ENCODE data around the gene ADAM33.

Gene ADAM33

GRCh38 chr20:3646651-3647050, 35.2 kb downstream of the ADAM33 start:
- DNase-seq (ENCODE audit: low read depth), result no peak

GRCh38 chr20:3646067-3646440, 35.8 kb downstream of the ADAM33 start:
- no peak for DNase-seq (ENCODE audit: low read depth)

DNA sequence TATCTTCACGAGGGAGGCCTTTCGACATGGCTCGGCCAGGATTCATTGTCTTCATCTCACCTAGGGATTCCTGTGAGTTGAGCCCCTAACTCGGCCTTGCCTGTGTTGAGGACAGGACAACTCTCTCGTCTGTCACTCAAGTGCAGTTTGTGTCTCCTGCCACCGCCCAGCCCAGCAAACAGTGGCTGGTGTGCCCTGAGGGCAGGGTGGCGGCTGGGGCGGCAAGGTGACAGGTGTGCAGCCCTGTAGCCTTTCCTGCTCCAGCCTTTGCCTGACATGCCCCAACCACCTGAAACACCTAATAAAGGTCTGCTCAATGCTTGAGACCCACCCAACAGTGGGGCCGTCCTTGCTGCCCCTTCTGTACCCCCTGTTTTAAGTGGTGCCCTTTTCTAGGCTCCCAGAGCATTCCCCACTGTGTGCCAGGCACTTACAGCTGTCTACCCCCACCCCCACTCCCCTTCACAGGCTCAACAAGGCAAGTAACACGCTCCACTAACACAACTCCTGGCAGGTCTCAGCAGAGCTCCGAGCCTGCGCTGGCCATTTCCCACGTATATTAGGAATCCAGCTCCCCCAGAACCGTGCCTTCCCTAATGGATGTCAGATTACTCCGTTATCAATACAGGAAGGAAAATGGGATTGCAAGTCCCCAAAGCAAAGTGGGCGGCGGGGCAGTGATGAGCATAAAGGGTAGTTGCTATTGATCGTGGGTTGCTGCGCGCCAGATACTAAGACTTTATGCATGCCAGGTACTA, 36.3 kb downstream of the ADAM33 start:
- no peak for DNase-seq (ENCODE audit: low read depth)

GRCh38 chr20:3640259-3640658, 41.6 kb downstream of the ADAM33 start:
- DNase-seq (ENCODE audit: low read depth), result no peak

GRCh38 chr20:3635346-3635745, 46.5 kb downstream of the ADAM33 start:
- no peak for DNase-seq (ENCODE audit: low read depth)

DNA sequence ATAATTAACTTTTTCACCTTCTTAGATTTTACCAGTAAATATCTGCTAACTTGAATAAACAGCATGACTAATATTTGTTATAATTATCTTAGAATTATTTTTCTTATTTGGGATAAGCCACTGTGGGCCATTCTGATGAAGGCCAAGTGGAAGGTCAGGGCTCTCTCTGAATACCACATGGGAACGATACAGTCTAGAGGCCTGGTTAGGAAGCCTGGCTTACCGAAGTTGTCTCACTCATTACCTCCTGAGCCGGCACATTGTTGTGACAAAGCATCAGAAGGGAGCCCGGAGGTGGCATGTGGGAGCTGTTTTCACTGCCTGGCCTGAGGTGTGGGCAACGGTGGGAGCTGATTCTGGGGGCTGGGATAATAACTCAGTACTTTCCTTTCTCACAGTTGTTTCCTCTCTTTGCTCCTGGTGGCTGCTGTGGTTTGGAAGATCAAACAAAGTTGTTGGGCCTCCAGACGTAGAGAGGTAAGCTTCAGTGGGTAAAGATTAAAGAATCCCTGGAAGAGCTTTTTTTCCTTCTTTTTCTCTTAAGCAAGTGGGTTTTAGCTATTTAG, 47.8 kb downstream of the ADAM33 start:
- no peak for DNase-seq (ENCODE audit: low read depth)

- DNase-seq (ENCODE audit: low read depth), result no peak
Measured at GRCh38 chr20:3632311-3633004, 49.4 kb downstream of the ADAM33 start.

- no peak for DNase-seq (ENCODE audit: low read depth)
Measured at GRCh38 chr20:3631534-3631933, 50.3 kb downstream of the ADAM33 start.

DNA sequence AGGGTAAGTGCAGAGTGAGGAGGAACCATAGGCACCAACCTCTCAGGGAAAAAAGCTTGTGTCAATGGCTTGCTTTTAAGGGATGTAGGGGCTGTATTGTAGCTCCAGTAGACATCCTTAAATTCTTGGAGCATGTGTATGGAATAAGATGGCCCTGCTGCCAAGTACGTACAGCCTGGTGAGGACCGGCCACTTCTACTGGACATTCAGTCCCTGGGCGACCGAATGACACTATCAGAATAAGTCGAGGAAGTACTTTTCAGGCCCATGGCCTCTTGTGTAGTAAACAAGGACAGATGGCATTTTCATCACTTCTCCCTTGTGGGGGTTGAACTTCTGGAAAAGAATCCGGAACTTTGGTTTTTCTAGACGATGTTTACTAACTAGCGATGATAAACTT, 51.4 kb downstream of the ADAM33 start:
- no peak for DNase-seq (ENCODE audit: low read depth)

- no peak for DNase-seq (ENCODE audit: low read depth)
Measured at GRCh38 chr20:3629893-3630292, 51.9 kb downstream of the ADAM33 start.

DNA sequence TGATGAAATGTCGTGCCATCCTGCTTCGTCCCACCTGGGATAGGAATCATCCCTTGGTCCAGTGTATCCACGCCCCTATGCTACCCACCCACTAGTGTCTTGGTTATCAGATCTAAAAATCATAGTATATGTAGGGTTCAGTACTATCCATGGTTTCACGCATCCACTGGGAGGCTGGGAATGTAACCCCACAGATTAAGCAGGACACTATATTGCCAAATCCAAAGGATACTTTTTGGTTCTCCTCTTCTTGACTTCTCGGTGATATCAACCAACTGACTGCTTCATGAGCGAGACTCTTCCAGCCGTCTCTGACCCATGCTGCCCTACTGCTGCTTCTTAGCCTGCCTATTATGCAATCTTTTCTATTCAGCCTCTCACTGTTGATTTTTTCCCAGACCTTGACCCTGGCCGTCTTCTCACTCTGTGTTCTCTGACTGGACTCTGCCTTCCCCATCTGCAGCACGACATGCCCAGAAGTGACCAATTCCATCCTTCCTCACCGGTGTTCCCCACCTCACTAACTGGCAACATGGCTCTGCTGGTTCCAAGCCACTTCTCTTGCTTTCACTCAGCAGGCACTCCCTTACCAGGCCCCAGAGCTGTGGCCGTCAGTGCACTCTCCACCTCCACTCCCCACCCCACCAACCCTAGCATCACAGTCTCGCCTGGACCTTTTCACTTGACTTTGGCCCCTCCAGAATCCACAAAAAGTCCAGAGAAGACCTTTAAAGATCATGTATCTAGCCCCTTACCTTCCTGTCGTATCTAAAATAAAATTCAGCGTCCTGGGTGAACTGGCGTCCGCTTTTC, 53.1 kb downstream of the ADAM33 start:
- no peak for DNase-seq (ENCODE audit: low read depth)

GRCh38 chr20:3627476-3627875, 54.3 kb downstream of the ADAM33 start:
- no peak for DNase-seq (ENCODE audit: low read depth)

GRCh38 chr20:3622406-3622805, 59.4 kb downstream of the ADAM33 start:
- DNase-seq (ENCODE audit: low read depth), result no peak

DNA sequence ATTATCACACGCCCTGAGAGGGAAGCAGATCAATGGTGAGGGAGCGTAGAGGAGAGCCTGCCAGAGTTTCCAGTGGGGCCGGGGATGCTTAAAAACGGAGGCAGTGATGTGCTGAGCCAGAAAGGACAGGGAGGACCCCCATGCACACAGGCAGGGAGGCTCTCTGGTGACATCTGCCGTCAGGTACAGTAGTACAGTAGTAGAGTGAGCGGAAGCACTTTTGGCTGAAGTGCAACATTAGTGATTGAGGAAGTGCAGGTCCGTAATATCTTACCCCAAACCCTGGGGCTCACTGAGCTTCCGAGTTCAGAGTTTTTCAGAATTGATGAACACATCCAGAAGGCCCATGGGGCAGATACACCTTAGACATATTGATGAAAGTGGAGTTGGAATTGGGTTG, 60.7 kb downstream of the ADAM33 start:
- DNase-seq (ENCODE audit: low read depth), result no peak

Measured in stimulated activated CD8-positive, alpha-beta memory T cell treated with anti-CD3 and anti-CD28 coated beads, Interleukin-15, amount 100 ng/mL, for 1 hour (primary cell).